ENCODE measurements around the gene NR2C2.
A peak's percentile ranks its signal among the peaks of the same experiment; 100 is the strongest.

Gene NR2C2

DNA sequence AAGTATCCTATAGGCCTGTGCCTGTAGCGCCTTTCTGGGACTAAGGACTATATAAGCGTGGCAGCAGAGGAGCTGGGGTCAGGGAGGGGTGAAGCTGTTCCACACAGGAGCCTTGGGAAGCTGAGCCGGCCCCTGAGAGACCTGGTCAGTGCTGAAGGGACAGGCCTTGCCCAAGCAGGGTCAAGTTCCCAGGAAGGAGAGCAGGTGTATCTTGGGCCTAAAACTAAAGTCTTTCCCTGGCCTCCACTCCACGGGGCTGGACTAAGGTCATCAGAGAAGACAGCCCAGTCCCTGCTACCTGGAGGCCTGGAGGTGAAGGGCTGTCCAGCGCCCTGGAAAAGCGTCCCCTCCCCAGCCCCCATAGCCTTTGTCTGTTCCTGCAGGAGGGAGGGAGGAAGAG lies 23.9 kb upstream of the NR2C2 start:
- H3K79me1 ChIP-seq (ENCODE audit: low read length): no peaks in the 10 kb centered on the region
- no peaks in the 10 kb centered on the region for H3K79me2 ChIP-seq (ENCODE audit: control insufficient read depth, insufficient read depth, low read length)
- H3K56ac ChIP-seq (ENCODE audit: low read length): no peak overlapping the region
- no peak overlapping the region for H2BK15ac ChIP-seq (replicated peaks; ENCODE audit: low read depth)
- no peaks in the 10 kb centered on the region for H3K4me1 ChIP-seq (ENCODE audit: control insufficient read depth, low read depth, low read length)
- no peak overlapping the region for H2AK5ac ChIP-seq (ENCODE audit: low read length)
- DNase-seq: no peak
- H3K4me3 ChIP-seq (ENCODE audit: low read length): no peak overlapping the region
- H3K27me3 ChIP-seq (ENCODE audit: insufficient read depth, low read length, poor library complexity): no peaks in the 10 kb centered on the region
- H3K4ac ChIP-seq (ENCODE audit: low read depth, low read length): no peak overlapping the region
- no peak overlapping the region for H2BK120ac ChIP-seq (ENCODE audit: low read depth, low read length)
- no peak overlapping the region for H3K9ac ChIP-seq (ENCODE audit: low read length)
- no peak overlapping the region for H4K5ac ChIP-seq (ENCODE audit: low read length)
- no peak overlapping the region for H3K4me2 ChIP-seq (ENCODE audit: low read length)
- H3K18ac ChIP-seq (ENCODE audit: low read length): no peak overlapping the region
- no peaks in the 10 kb centered on the region for H3K36me3 ChIP-seq (ENCODE audit: control insufficient read depth, insufficient read depth, low read length)
- no CpG with 5 or more reads among the region's 6 CpGs for WGBS (ENCODE audit: extremely low coverage, insufficient coverage, low lambda C conversion rate)
- H3K27ac ChIP-seq (ENCODE audit: low read depth, low read length): no peak overlapping the region
- no peak overlapping the region for H4K8ac ChIP-seq (ENCODE audit: low read depth, low read length)
- H3K23ac ChIP-seq (ENCODE audit: low read length): no peak overlapping the region
- H2BK5ac ChIP-seq (ENCODE audit: low read length): no peak overlapping the region

- no CpG with 5 or more reads among the region's 9 CpGs for WGBS (ENCODE audit: extremely low coverage, insufficient coverage, low lambda C conversion rate)
- Histone ChIP-seq H3K4me1 (ENCODE audit: control insufficient read depth, low read depth, low read length) (no peaks in the 10 kb centered on the region), H2BK15ac (replicated peaks; ENCODE audit: low read depth) (no peak overlapping the region), H3K4me3 (ENCODE audit: low read length) (no peak overlapping the region), H3K79me1 (ENCODE audit: low read length) (no peaks in the 10 kb centered on the region), H3K36me3 (ENCODE audit: control insufficient read depth, insufficient read depth, low read length) (no peaks in the 10 kb centered on the region), H3K27ac (ENCODE audit: low read depth, low read length) (no peak overlapping the region), H3K4ac (ENCODE audit: low read depth, low read length) (no peak overlapping the region), H4K5ac (ENCODE audit: low read length) (no peak overlapping the region), H2BK120ac (ENCODE audit: low read depth, low read length) (no peak overlapping the region), H3K79me2 (ENCODE audit: control insufficient read depth, insufficient read depth, low read length) (no peaks in the 10 kb centered on the region), H3K27me3 (ENCODE audit: insufficient read depth, low read length, poor library complexity) (no peaks in the 10 kb centered on the region), H3K18ac (ENCODE audit: low read length) (no peak overlapping the region), H2BK5ac (ENCODE audit: low read length) (no peak overlapping the region), H3K23ac (ENCODE audit: low read length) (no peak overlapping the region), H3K9ac (ENCODE audit: low read length) (no peak overlapping the region), H3K4me2 (ENCODE audit: low read length) (no peak overlapping the region), H3K56ac (ENCODE audit: low read length) (peak overlapping the region; percentile 15), H2AK5ac (ENCODE audit: low read length) (no peak overlapping the region), H4K8ac (ENCODE audit: low read depth, low read length) (no peak overlapping the region)
- DNase-seq: peak; percentile 83
Measured at GRCh38 chr3:14925729-14926591, 21.4 kb upstream of the NR2C2 start.

DNA sequence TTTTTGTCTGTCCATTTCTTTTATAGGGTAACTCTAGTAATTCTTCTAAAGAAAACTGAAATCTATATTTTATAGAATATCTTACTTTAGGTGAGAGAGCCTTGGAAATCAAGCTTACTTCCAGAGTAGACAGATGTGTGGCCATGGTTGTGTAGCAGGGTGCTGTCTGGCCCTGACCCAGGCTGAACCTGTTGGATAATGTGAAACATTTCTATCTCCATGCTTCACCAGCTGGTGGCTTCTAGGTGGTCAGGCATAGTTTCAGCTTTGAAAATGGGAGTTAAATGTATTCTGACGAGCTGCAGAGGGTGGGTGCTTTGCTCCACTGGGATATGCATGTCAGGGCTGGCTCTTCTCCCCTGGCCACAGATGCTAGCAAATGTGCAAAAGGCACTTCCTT lies 20.8 kb upstream of the NR2C2 start:
- no peak for DNase-seq
- Histone ChIP-seq H3K4ac (ENCODE audit: low read depth, low read length) (no peak overlapping the region), H2BK120ac (ENCODE audit: low read depth, low read length) (no peak overlapping the region), H3K4me2 (ENCODE audit: low read length) (no peak overlapping the region), H2BK15ac (replicated peaks; ENCODE audit: low read depth) (no peak overlapping the region), H4K8ac (ENCODE audit: low read depth, low read length) (no peak overlapping the region), H3K27me3 (ENCODE audit: insufficient read depth, low read length, poor library complexity) (no peaks in the 10 kb centered on the region), H3K18ac (ENCODE audit: low read length) (no peak overlapping the region), H4K5ac (ENCODE audit: low read length) (no peak overlapping the region), H2BK5ac (ENCODE audit: low read length) (no peak overlapping the region), H3K79me1 (ENCODE audit: low read length) (no peaks in the 10 kb centered on the region), H3K79me2 (ENCODE audit: control insufficient read depth, insufficient read depth, low read length) (no peaks in the 10 kb centered on the region), H3K27ac (ENCODE audit: low read depth, low read length) (no peak overlapping the region), H3K36me3 (ENCODE audit: control insufficient read depth, insufficient read depth, low read length) (no peaks in the 10 kb centered on the region), H3K56ac (ENCODE audit: low read length) (no peak overlapping the region), H3K9ac (ENCODE audit: low read length) (no peak overlapping the region), H2AK5ac (ENCODE audit: low read length) (no peak overlapping the region), H3K4me1 (ENCODE audit: control insufficient read depth, low read depth, low read length) (no peaks in the 10 kb centered on the region), H3K4me3 (ENCODE audit: low read length) (no peak overlapping the region), H3K23ac (ENCODE audit: low read length) (no peak overlapping the region)
- WGBS (ENCODE audit: extremely low coverage, insufficient coverage, low lambda C conversion rate): no CpG with 5 or more reads among the region's 1 CpG

- no peak overlapping the region for H2AK5ac ChIP-seq (ENCODE audit: low read length)
- no peak overlapping the region for H4K8ac ChIP-seq (ENCODE audit: low read depth, low read length)
- H3K4ac ChIP-seq (ENCODE audit: low read depth, low read length): no peak overlapping the region
- no peaks in the 10 kb centered on the region for H3K36me3 ChIP-seq (ENCODE audit: control insufficient read depth, insufficient read depth, low read length)
- no peak overlapping the region for H3K4me3 ChIP-seq (ENCODE audit: low read length)
- H3K27me3 ChIP-seq (ENCODE audit: insufficient read depth, low read length, poor library complexity): no peaks in the 10 kb centered on the region
- no peak overlapping the region for H2BK15ac ChIP-seq (replicated peaks; ENCODE audit: low read depth)
- no peak overlapping the region for H4K5ac ChIP-seq (ENCODE audit: low read length)
- WGBS (ENCODE audit: extremely low coverage, insufficient coverage, low lambda C conversion rate): no CpG with 5 or more reads among the region's 5 CpGs
- H3K79me1 ChIP-seq (ENCODE audit: low read length): no peaks in the 10 kb centered on the region
- H3K56ac ChIP-seq (ENCODE audit: low read length): no peak overlapping the region
- H3K79me2 ChIP-seq (ENCODE audit: control insufficient read depth, insufficient read depth, low read length): no peaks in the 10 kb centered on the region
- no peak overlapping the region for H3K9ac ChIP-seq (ENCODE audit: low read length)
- H3K23ac ChIP-seq (ENCODE audit: low read length): no peak overlapping the region
- no peak overlapping the region for H3K27ac ChIP-seq (ENCODE audit: low read depth, low read length)
- no peak overlapping the region for H3K4me2 ChIP-seq (ENCODE audit: low read length)
- H2BK120ac ChIP-seq (ENCODE audit: low read depth, low read length): no peak overlapping the region
- no peaks in the 10 kb centered on the region for H3K4me1 ChIP-seq (ENCODE audit: control insufficient read depth, low read depth, low read length)
- no peak for DNase-seq
- H3K18ac ChIP-seq (ENCODE audit: low read length): no peak overlapping the region
- no peak overlapping the region for H2BK5ac ChIP-seq (ENCODE audit: low read length)
Measured at GRCh38 chr3:14927308-14927707, 20.1 kb upstream of the NR2C2 start.

DNA sequence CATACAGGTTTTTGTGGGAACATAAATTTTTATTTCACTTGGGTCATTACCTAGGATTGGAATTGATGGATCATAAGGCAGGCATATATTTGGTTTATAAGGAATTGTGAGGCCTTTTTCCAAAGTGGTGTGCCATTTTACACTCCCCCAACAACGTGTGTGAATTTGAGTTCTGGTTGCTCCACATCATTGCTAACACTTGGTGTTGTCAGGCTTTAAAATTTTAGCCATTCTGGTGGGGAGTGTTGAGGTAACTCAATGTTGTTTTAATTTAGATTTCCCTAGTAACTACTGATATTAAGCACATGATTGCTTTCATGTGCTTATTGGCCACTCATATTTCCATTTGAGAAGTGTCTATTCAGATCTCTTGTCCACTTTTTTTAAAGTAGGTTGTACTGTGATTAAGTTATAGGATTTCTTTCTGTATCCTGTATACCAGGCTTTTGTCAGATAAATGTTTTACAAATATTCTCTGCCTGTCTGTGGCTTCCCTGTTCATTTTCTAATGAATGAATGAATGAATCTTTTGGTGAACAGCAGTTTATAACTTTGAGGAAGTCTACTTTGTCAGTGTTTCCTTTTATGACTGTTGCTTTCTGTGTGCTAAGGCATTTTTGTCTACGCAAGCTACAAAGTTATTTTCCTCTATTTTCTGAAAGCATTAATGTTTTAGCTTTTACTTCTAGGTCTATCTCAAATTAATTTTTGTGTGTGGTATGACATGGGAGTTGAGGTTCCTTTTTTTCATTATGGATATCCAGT lies 17.9 kb upstream of the NR2C2 start:
- Histone ChIP-seq H3K4me1 (ENCODE audit: control insufficient read depth, low read depth, low read length) (no peaks in the 10 kb centered on the region), H4K8ac (ENCODE audit: low read depth, low read length) (no peak overlapping the region), H2BK5ac (ENCODE audit: low read length) (no peak overlapping the region), H2AK5ac (ENCODE audit: low read length) (no peak overlapping the region), H3K27ac (ENCODE audit: low read depth, low read length) (no peak overlapping the region), H3K4me3 (ENCODE audit: low read length) (no peak overlapping the region), H4K5ac (ENCODE audit: low read length) (no peak overlapping the region), H3K4me2 (ENCODE audit: low read length) (no peak overlapping the region), H3K79me2 (ENCODE audit: control insufficient read depth, insufficient read depth, low read length) (no peaks in the 10 kb centered on the region), H2BK15ac (replicated peaks; ENCODE audit: low read depth) (no peak overlapping the region), H3K18ac (ENCODE audit: low read length) (no peak overlapping the region), H3K56ac (ENCODE audit: low read length) (no peak overlapping the region), H2BK120ac (ENCODE audit: low read depth, low read length) (no peak overlapping the region), H3K9ac (ENCODE audit: low read length) (no peak overlapping the region), H3K36me3 (ENCODE audit: control insufficient read depth, insufficient read depth, low read length) (no peaks in the 10 kb centered on the region), H3K4ac (ENCODE audit: low read depth, low read length) (no peak overlapping the region), H3K27me3 (ENCODE audit: insufficient read depth, low read length, poor library complexity) (no peaks in the 10 kb centered on the region), H3K79me1 (ENCODE audit: low read length) (no peaks in the 10 kb centered on the region), H3K23ac (ENCODE audit: low read length) (no peak overlapping the region)
- DNase-seq: no peak
- no CpG with 5 or more reads among the region's 2 CpGs for WGBS (ENCODE audit: extremely low coverage, insufficient coverage, low lambda C conversion rate)

Measured in mesendoderm (in vitro differentiated cells).